ENCODE results near the gene HJV. TPM values are rescaled to one million over a fixed set of nuclear protein-coding genes. Genes with fewer than 3 reads are reported as not detected.
"Not testable (repeated sequence)": the region's sequence is repeated elsewhere in the genome, so short reads cannot be mapped to it uniquely, and the experiment has no call there.

HJV gene
- total and polyA plus RNA-seq, 9 donors, result 128 to 235 (median 181) TPM

DNA sequence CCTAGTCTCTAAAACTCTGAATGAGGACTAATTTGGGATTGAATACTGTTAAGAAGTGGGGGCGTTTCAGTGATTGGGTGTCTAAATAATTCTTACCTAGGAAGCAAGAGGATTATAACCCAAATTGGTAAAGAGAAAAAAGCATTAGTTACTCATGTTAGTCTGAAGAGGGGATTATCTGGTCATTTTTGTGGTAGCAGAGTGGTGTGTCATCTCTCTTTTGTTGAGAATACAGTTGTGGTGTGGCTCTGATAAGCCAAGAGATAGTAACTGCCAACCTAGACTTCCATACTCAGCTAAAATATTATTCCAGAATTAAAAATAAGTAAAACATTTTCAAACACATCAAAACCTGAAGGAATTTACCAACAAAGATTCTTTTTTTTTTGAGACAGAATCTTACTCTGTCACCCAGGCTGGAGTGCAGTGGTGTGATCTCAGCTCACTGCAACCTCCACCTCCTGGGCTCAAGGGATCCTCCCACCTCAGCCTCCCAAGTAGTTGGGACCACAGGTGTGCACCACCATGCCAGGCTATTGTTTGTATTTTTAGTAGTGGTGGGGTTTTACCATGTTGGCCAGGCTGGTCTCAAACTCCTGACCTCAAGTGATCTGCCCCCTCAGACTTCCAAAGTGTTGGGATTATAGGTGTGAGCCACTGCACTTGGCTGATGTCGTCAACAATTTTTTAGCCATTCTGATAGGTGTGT lies 4.4 kb upstream of the HJV start:
- not testable (repeated sequence) for H3K27me3 ChIP-seq (ENCODE audit: control insufficient read depth, insufficient read depth, low read length); DNase-seq; H3K27ac ChIP-seq (ENCODE audit: low read length); H3K9me3 ChIP-seq (replicated peaks; ENCODE audit: control insufficient read depth, low read depth, low read length); H3K36me3 ChIP-seq (ENCODE audit: control insufficient read depth, insufficient read depth, low read length); H3K4me3 ChIP-seq (ENCODE audit: low read length); H3K4me1 ChIP-seq (ENCODE audit: control insufficient read depth, insufficient read depth, low read length)
- WGBS (ENCODE audit: insufficient coverage), result no CpG with 5 or more reads among the region's 2 CpGs

DNA sequence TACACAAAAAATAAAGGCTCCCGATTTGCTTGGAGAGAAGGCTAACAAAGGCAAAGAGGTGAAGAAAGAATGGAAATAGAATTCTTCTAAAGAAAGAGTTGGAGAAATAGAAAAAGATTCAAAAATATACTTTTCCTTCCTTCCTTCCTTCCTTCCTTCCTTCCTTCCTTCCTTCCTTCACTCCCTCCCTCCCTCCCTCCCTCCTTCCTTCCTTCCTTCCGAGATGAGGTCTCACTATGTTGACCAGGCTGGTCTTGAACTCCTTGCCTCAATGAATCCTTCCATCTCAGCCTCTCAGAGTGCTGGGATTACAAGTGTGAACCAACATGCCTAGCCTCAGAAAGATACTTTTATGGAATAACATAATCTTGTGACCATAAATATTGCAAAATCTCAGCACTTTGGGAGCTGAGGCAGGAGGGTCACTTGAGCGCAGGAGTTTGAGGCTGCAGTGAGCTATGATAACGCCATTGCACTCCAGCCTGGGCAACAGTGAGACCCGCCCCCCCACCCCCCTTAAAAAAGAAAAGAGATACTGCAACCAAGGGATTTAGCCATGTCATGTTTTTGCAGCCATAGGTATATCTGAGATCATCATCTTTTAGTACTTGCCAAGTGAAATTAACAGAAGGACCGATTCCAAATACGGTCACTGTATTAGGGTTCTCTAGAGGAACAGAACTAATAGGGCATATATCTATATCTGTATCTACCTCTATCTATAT lies 1.0 kb upstream of the HJV start:
- H3K27me3 ChIP-seq (ENCODE audit: control insufficient read depth, insufficient read depth, low read length), result peaks cover 30% of the 10 kb centered on the region
- no peak for DNase-seq
- WGBS (ENCODE audit: insufficient coverage), result no CpG with 5 or more reads among the region's 7 CpGs
- no peak overlapping the region for H3K4me3 ChIP-seq (ENCODE audit: low read length)
- H3K9me3 ChIP-seq (replicated peaks; ENCODE audit: control insufficient read depth, low read depth, low read length), result no peaks in the 10 kb centered on the region
- H3K36me3 ChIP-seq (ENCODE audit: control insufficient read depth, insufficient read depth, low read length), result peaks cover 10% of the 10 kb centered on the region
- peak overlapping the region; percentile 90 for H3K27ac ChIP-seq (ENCODE audit: low read length)
- H3K4me1 ChIP-seq (ENCODE audit: control insufficient read depth, insufficient read depth, low read length), result peaks cover 24% of the 10 kb centered on the region

DNA sequence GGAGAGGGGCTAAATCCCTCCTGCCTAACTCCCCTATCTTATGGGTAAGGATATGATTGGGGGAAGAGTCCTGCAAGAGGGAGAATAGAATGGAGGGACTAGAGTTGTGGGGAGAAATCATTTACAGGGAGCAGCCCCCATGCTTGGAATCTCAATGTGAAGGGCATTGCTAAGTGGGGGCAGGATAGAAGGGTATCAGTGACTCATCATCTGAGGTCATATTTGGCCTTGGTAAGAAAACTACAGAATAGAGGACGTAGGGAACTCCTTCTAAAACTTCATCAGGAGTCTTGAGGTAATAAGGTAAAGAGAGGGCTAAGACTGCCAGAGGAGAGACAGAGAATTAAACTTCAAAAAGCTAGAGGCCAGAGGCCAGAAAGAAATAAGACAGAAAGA lies 487 bp downstream of the HJV start:
- Histone ChIP-seq H3K4me1 (ENCODE audit: control insufficient read depth, insufficient read depth, low read length) (peaks cover 24% of the 10 kb centered on the region), H3K27ac (ENCODE audit: low read length) (peak overlapping the region; percentile 90), H3K36me3 (ENCODE audit: control insufficient read depth, insufficient read depth, low read length) (peaks cover 10% of the 10 kb centered on the region), H3K27me3 (ENCODE audit: control insufficient read depth, insufficient read depth, low read length) (peaks cover 30% of the 10 kb centered on the region), H3K9me3 (replicated peaks; ENCODE audit: control insufficient read depth, low read depth, low read length) (no peaks in the 10 kb centered on the region), H3K4me3 (ENCODE audit: low read length) (peak overlapping the region; percentile 49)
- WGBS (ENCODE audit: insufficient coverage), result no CpG with 5 or more reads among the region's 1 CpG
- no peak for DNase-seq

DNA sequence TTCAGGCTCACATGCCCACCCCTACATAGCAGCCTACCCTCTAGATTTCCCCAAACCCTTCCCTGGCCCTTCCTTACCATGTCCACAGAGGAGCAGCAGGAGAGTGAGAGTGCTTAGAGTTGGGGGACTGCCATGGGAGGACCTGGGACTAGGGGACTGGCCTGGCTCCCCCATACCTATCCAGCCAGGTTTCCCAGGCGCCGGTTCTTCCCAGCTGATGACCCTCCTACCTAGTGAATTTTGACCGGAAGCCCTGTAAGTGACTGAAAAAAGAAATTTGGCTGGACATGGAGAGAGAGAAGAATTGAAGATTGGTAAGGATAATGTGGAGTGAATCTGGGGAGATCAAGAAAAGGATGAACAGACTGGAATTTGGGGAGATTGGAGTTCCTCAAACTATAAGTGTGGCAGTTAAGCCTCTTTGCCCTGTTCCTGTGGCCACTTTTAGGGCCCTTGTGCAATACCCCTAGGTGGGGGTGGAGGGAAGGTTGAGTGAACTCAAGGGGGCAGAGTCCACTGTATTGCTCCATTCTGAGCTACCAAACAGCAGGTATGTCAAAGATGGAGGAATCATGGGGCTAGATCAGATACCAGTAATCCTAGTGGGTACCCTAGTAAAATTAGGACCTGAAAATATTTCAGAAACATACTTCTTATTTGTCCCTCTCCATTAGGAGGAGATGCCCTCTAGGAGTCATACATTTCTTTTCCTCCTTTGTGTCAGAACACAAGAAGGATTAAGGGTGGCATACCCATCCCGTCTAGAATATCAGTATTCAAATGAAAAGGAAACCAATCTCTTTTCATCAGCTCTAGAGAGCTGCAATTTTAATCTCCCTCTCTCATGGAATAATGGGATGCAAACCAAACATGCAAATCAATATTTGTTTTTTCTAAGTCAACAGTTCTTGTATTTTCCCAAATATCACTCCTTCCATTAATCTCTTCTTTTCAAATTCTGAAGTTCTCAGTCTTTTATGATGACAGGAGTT lies 1.2 kb downstream of the HJV start:
- Histone ChIP-seq H3K4me3 (ENCODE audit: low read length) (peak overlapping the region; percentile 49), H3K27ac (ENCODE audit: low read length) (peak overlapping the region; percentile 90), H3K36me3 (ENCODE audit: control insufficient read depth, insufficient read depth, low read length) (peaks cover 10% of the 10 kb centered on the region), H3K27me3 (ENCODE audit: control insufficient read depth, insufficient read depth, low read length) (peaks cover 30% of the 10 kb centered on the region), H3K4me1 (ENCODE audit: control insufficient read depth, insufficient read depth, low read length) (peaks cover 24% of the 10 kb centered on the region), H3K9me3 (replicated peaks; ENCODE audit: control insufficient read depth, low read depth, low read length) (no peaks in the 10 kb centered on the region)
- WGBS (ENCODE audit: insufficient coverage), result 89% methylated on average over 1 of the region's 4 CpGs
- DNase-seq, result no peak

DNA sequence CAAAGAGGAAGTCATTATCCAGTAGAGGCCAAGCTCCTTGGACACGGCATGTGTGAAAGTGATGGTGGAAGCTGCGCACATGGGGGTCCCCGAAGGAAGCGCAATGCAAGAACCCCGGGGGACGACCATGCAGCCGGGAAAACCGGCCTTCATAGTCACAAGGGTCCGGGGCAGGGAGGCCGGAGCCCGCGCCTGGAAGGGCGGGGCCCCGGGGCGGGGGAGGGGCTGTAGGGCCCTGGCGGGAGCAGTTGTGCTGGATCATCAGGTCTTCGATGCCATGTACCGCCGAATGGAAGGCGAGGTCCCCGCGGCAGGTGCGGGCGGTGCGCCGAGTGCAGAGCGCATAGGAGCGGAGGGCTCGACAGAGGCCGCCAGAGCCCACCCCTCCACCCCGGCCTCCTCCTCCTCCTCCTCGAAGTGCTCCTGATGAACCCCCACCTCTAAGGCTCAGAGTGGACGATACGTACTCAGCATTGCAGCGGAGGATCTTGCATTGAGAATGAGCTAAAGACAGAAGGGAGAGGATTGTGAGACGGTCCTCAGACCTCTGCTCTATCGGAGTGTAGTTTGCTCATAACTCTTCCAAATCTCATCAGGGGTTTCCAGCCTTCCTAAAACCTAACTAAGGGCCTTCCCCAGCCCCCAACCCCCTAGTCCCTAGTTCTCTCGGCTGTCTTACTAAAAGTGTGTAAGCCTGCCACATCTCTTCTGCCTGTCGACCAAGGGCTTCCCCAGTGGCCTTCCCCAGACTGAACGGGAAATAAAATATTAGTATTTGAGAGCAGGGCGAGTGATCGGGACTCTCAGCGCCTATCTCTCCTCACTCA lies 2.1 kb downstream of the HJV start:
- peak overlapping the region; percentile 90 for H3K27ac ChIP-seq (ENCODE audit: low read length)
- peak; percentile 62 for DNase-seq
- peaks cover 24% of the 10 kb centered on the region for H3K4me1 ChIP-seq (ENCODE audit: control insufficient read depth, insufficient read depth, low read length)

DNA sequence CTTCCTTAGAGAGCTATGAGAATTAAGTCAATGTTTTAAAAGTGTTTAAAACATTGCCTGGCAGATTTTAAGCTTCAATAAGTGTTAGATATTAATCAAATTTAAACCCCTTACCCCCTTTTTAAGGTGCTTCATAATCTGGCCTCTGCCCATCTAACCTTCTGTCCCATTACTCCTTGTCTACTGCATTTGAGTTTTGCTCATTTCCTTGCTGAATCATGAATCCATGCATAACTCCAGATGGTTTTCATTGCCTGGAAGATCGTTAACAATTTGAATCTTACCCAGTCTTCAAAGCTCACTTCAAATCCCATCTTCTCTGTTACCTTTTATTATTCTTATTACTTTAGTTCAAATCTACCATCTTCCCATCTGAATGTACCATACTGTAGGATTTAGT lies 4.6 kb downstream of the HJV start:
- H3K27me3 ChIP-seq (ENCODE audit: control insufficient read depth, insufficient read depth, low read length), result peaks cover 30% of the 10 kb centered on the region
- no peak overlapping the region for H3K4me3 ChIP-seq (ENCODE audit: low read length)
- peaks cover 22% of the 10 kb centered on the region for H3K4me1 ChIP-seq (ENCODE audit: control insufficient read depth, insufficient read depth, low read length)
- no peaks in the 10 kb centered on the region for H3K9me3 ChIP-seq (replicated peaks; ENCODE audit: control insufficient read depth, low read depth, low read length)
- DNase-seq, result no peak
- H3K27ac ChIP-seq (ENCODE audit: low read length), result no peak overlapping the region
- WGBS (ENCODE audit: insufficient coverage), result 20% methylated on average over 1 of the region's 1 CpG
- peaks cover 10% of the 10 kb centered on the region for H3K36me3 ChIP-seq (ENCODE audit: control insufficient read depth, insufficient read depth, low read length)

More for the DNA sequence above, 2.1 kb downstream of the HJV start:
- H3K4me3 ChIP-seq (ENCODE audit: low read length), result peak overlapping the region; percentile 49
- peaks cover 10% of the 10 kb centered on the region for H3K36me3 ChIP-seq (ENCODE audit: control insufficient read depth, insufficient read depth, low read length)
- H3K9me3 ChIP-seq (replicated peaks; ENCODE audit: control insufficient read depth, low read depth, low read length), result no peaks in the 10 kb centered on the region
- H3K27me3 ChIP-seq (ENCODE audit: control insufficient read depth, insufficient read depth, low read length), result peaks cover 30% of the 10 kb centered on the region
- 5% methylated on average over 25 of the region's 43 CpGs for WGBS (ENCODE audit: insufficient coverage)

GRCh38 chr1:146013559-146013922 lies 8.0 kb downstream of the HJV start:
- DNase-seq, result no peak
- peaks cover 5% of the 10 kb centered on the region for H3K36me3 ChIP-seq (ENCODE audit: control insufficient read depth, insufficient read depth, low read length)
- H3K27me3 ChIP-seq (ENCODE audit: control insufficient read depth, insufficient read depth, low read length), result peaks cover 6% of the 10 kb centered on the region
- H3K9me3 ChIP-seq (replicated peaks; ENCODE audit: control insufficient read depth, low read depth, low read length), result no peaks in the 10 kb centered on the region
- no peak overlapping the region for H3K27ac ChIP-seq (ENCODE audit: low read length)
- WGBS (ENCODE audit: insufficient coverage), result 64% methylated on average over 6 of the region's 6 CpGs
- H3K4me3 ChIP-seq (ENCODE audit: low read length), result no peak overlapping the region
- no peaks in the 10 kb centered on the region for H3K4me1 ChIP-seq (ENCODE audit: control insufficient read depth, insufficient read depth, low read length)

DNA sequence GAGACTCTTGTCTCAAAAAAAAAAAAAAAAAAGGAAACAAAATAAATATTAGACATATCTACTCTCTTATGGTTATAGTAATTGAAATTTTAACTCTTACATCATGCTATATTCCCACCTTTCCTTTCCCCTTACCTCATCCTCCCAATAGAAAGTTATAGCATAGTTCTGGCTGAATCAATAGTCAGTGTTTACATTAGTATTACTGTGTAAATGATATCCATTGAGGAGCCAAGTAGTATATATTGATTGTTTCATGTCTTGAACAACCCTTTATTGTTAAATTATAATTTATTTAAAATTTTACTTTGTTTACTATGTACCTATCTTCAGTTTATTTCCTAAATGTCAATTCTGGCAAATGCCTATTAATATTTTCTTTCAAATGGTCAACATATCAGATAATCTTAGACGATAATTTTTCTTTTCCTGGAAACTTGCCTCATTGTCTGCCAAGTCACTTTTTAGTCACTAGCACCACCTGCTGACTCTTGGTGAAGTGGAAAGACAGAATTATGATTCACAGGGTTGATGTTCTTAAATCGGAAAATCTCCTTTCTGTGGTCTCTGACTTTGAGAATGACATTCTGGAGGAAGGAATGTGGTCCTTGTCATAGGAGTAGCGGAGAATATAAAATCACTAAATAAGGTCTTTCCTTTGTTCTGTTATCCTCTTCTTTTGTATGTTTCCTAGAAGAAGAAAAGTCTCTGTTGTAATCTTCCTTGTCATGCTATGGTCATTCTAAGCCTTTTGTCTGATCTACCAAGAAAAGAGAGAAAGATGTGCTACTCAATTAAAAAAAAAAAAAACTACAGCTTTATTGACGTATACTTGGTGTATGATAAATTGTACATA lies 8.6 kb downstream of the HJV start:
- no peak overlapping the region for H3K4me3 ChIP-seq (ENCODE audit: low read length)
- WGBS (ENCODE audit: insufficient coverage), result no CpG with 5 or more reads among the region's 4 CpGs
- H3K36me3 ChIP-seq (ENCODE audit: control insufficient read depth, insufficient read depth, low read length), result peaks cover under 1% of the 10 kb centered on the region
- DNase-seq, result peak; percentile 88
- H3K27me3 ChIP-seq (ENCODE audit: control insufficient read depth, insufficient read depth, low read length), result peaks cover under 1% of the 10 kb centered on the region
- no peaks in the 10 kb centered on the region for H3K4me1 ChIP-seq (ENCODE audit: control insufficient read depth, insufficient read depth, low read length)
- no peak overlapping the region for H3K27ac ChIP-seq (ENCODE audit: low read length)
- H3K9me3 ChIP-seq (replicated peaks; ENCODE audit: control insufficient read depth, low read depth, low read length), result no peaks in the 10 kb centered on the region

Data from muscle of leg (tissue), 11 donors.